ENCODE results near the gene ZDHHC13.

The ZDHHC13 gene

DNA sequence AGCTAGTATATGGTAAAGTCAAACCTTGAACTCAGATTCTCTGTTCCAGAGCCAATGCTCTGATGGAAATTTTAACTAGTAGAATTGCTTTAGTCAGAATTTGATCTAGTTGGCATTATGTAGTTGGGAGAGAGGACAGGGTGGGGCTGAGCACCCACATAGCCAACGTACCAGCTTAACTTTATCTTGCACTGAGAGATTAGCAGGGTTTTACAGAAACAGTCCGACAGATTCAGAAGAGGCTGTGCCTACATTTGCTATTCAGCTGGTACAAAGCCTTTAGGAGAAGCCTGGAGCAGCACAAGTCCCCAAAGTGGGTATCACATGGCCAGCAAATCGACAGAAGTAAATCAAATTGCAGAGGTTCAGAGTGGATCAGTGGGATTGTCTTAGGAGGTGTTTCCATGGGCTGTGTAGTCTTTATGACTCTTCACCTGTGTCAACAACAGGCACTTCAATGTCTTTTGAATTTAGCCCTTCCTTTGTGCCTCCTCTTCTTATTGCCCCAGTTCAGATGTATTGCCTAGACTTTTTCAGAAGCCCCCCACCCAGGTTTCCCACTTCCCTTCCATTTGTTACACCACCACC, 92.1 kb downstream of the ZDHHC13 start:
- DNase-seq, result no peak

GRCh38 chr11:19209617-19210370, 92.8 kb downstream of the ZDHHC13 start:
- no peak for DNase-seq

- no peak for DNase-seq
Measured at GRCh38 chr11:19216021-19216420, 99.1 kb downstream of the ZDHHC13 start.

DNA sequence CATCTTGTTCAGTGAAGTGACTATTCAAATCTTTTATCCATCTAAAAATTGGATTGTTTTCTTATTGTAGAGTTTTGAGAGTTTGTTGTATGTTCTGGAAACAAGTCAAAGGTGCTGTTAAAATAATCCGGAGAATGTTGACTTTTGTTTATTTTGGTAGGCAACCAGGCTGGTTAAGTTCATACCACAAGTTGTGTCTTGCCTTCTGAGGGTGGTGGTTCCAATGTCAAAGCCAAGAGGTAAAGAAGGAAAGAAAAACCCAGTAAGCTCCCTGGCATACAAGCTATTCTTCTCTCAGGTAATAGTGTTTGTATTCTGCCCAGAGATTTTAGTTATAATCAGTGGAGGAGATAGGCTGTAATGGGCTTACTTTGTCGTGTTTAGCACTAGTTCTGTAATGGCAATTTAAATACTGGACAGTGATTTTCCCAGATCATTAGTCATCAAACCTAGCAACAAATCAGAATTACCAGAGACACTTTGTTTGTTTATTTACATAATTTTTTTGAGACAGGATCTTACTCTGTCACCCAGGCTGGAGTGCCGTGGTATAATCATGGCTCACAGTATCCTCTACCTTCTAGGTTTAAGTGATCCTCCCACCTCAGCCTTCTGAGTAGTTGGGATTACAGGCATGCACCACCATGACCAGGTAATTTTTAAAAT, 99.9 kb downstream of the ZDHHC13 start:
- no peak for DNase-seq

DNA sequence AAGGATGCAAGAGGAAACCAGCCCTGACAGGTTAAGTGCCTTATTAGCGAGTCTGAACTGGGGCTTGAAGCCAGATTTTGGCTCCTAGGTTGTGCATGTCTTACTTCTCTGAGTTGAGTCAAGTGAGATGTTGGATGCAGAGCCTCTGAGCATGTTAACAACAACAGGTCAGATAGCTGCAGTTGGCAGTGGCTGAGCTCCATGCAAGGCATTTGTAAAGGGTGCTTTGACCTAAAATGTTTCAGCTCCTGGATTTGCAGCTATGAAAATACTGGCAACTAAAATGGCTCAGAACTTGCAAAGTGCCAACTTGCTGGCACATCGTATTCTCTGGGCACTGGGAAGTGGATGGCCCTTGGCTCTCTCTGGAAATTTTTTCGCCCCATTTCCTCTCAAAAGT, 101.2 kb downstream of the ZDHHC13 start:
- DNase-seq, result no peak

- DNase-seq, result no peak
Measured at GRCh38 chr11:19218786-19219460, 102.0 kb downstream of the ZDHHC13 start.

GRCh38 chr11:19220903-19221724, 104.1 kb downstream of the ZDHHC13 start:
- DNase-seq, result no peak

DNA sequence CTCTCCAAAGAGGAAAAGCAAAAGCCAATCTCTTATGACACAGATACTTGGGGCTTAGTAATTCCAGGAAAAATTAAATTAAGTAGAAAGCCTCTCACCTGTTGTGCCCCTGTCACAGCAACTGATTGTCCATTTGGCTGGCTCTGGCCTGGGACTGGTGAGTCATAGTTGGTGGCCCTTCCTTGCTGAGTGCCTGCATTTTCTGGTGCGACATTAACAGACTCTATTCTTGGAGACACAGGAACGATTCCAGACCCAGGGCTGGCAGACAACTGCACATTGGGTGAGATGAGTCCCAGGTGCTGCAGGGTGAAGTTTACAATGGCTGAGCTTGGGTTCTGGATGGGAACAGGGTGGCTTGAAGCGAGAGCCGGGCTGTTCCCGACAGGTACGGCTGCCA, 108.2 kb downstream of the ZDHHC13 start:
- DNase-seq, result no peak

DNA sequence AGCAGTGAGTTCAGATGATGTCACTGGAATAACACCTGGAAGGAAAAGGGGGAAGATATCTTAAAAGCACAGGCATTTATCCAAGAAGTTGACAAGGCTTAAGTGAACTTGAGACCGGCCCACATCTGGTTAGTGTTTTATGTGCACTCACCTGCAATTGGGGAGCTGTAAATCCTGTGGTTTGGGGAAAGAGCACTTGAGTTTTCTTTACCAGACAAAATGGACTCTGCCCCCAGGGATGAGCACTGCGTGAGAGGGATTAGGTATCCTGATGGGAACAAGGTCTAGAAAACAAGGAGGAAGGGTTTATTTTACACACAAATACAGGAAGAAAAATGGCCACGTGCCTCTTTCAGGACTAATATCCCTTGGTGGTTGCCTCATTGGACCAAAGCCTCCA, 108.6 kb downstream of the ZDHHC13 start:
- DNase-seq, result no peak

All from NCI-H2081 treated with DMSO at 0.1 percent for 48 hours (cell line).